GM18861 (cell line): ENCODE results near the gene SCEL.
"Not testable (repeated sequence)": the region's sequence is repeated elsewhere in the genome, so short reads cannot be mapped to it uniquely, and the experiment has no call there.

Experiments
- ATAC-seq: cut with Tn5 transposase; IDR thresholded peaks from one replicate; pipeline ENCODE4 v1.9.1; 2021; ENCODE audit not compliant: unreplicated experiment

The SCEL gene

GRCh38 chr13:77535448-77535847 is at the start of gene SCEL:
SCEL (plus strand) TSS chr13:77535706; CDS start chr13:77555876, 20,170 bp downstream.
- no peak for ATAC-seq

GRCh38 chr13:77489566-77490337 is 45.8 kb upstream of the SCEL start:
- no peak for ATAC-seq

- no peak for ATAC-seq
These were observed 42.5 kb upstream of the SCEL start for GRCh38 chr13:77492982-77493381.

- no peak for ATAC-seq
These were observed 41.3 kb upstream of the SCEL start for GRCh38 chr13:77494226-77494625.

GRCh38 chr13:77497350-77497749 is 38.2 kb upstream of the SCEL start:
- no peak for ATAC-seq

GRCh38 chr13:77497835-77498234 is 37.7 kb upstream of the SCEL start:
- ATAC-seq: no peak

GRCh38 chr13:77502104-77502720 is 33.3 kb upstream of the SCEL start:
- ATAC-seq: peak; percentile 81

- no peak for ATAC-seq
These were observed 32.1 kb upstream of the SCEL start for GRCh38 chr13:77503398-77503797.

GRCh38 chr13:77506874-77507273 is 28.6 kb upstream of the SCEL start:
- ATAC-seq: no peak

- ATAC-seq: no peak
These were observed 27.4 kb upstream of the SCEL start for GRCh38 chr13:77507931-77508776.

- no peak for ATAC-seq
These were observed 26.4 kb upstream of the SCEL start for GRCh38 chr13:77508959-77509620.

- ATAC-seq: no peak
These were observed 25.4 kb upstream of the SCEL start for GRCh38 chr13:77510156-77510555.

- ATAC-seq: no peak
These were observed 24.0 kb upstream of the SCEL start for GRCh38 chr13:77511552-77511951.

GRCh38 chr13:77513719-77514335 is 21.7 kb upstream of the SCEL start:
- peak; percentile 82 for ATAC-seq

GRCh38 chr13:77514336-77514726 is 21.2 kb upstream of the SCEL start:
- ATAC-seq: peak; percentile 79

- ATAC-seq: no peak
These were observed 19.7 kb upstream of the SCEL start for GRCh38 chr13:77515785-77516184.

GRCh38 chr13:77516342-77516789 is 19.1 kb upstream of the SCEL start:
- no peak for ATAC-seq

- ATAC-seq: no peak
These were observed 17.2 kb upstream of the SCEL start for GRCh38 chr13:77518266-77518665.

GRCh38 chr13:77519396-77519795 is 16.1 kb upstream of the SCEL start:
- not testable (repeated sequence) for ATAC-seq

- ATAC-seq: no peak
These were observed 15.7 kb upstream of the SCEL start for GRCh38 chr13:77519808-77520207.

- ATAC-seq: no peak
These were observed 14.3 kb upstream of the SCEL start for GRCh38 chr13:77521194-77521593.
